GM13977 (cell line): ENCODE measurements around the gene HS2ST1.
"Not testable (repeated sequence)": the region's sequence is repeated elsewhere in the genome, so short reads cannot be mapped to it uniquely, and the experiment has no call there.

Experiments
- DNase-seq: peaks from one replicate; pipeline ENCODE4 v3.0.0; 2012; ENCODE audit warnings: low spot score
- CTCF ChIP-seq: IDR thresholded peaks from 2 replicates; pipeline ENCODE4 v1.5.1; 2012; ENCODE audit warnings: mild to moderate bottlenecking, control low read depth; ENCODE audit not compliant: insufficient read depth; ENCODE audit errors: extremely low read depth, missing control alignments
- in situ Hi-C: fragments of 300-500 bp; cut with MboI; formaldehyde crosslinking; loops from one replicate; pipeline ENCODE4 v1.12.0; 2022; ENCODE audit warnings: low sequenced_read_pairs, low pct_unique_long_range_greater_than_20kb, mixed read lengths, inconsistent platforms; ENCODE audit not compliant: unreplicated experiment

The HS2ST1 gene

GRCh38 chr1:87053446-87053845, 139.0 kb downstream of the HS2ST1 start:
- DNase-seq: no peak
- in situ Hi-C loops: no loop called here
- TF ChIP-seq CTCF: no peak

GRCh38 chr1:87056974-87057373, 142.5 kb downstream of the HS2ST1 start:
- in situ Hi-C loops: no loop called here
- no peak for DNase-seq
- TF ChIP-seq CTCF: no peak

- DNase-seq: no peak
- no peak for TF ChIP-seq CTCF
- in situ Hi-C loops: no loop called here
Measured at GRCh38 chr1:87058343-87058649, 143.9 kb downstream of the HS2ST1 start.

- in situ Hi-C loops: no loop called here
- no peak for DNase-seq
- no peak for TF ChIP-seq CTCF
Measured at GRCh38 chr1:87061742-87062156, 147.3 kb downstream of the HS2ST1 start.

- no peak for DNase-seq
- TF ChIP-seq CTCF: no peak
- in situ Hi-C loops: no loop called here
Measured at GRCh38 chr1:87062687-87063086, 148.3 kb downstream of the HS2ST1 start.

- in situ Hi-C loops: no loop called here
- TF ChIP-seq CTCF: no peak
- no peak for DNase-seq
Measured at GRCh38 chr1:87064309-87064708, 149.9 kb downstream of the HS2ST1 start.

GRCh38 chr1:87064986-87065385, 150.6 kb downstream of the HS2ST1 start:
- no peak for DNase-seq
- no peak for TF ChIP-seq CTCF
- in situ Hi-C loops: no loop called here

GRCh38 chr1:87066708-87067107, 152.3 kb downstream of the HS2ST1 start:
- in situ Hi-C loops, DNase-seq: not testable (repeated sequence)
